Calu3 (cell line): ENCODE measurements around the gene TGFBR3. TPM values are rescaled to one million over a fixed set of nuclear protein-coding genes. Genes with fewer than 3 reads are reported as not detected.

Experiments
- BruUV-seq: library from RNA; stranded (reverse); fragments of 400-500 nt; replicated peaks from 2 replicates; lab custom pipeline; 2021; lab: Mats Ljungman, UMichigan
- CTCF ChIA-PET: fragments of 300-600 bp; sonication (Branson Sonifier 250); formaldehyde crosslinking; loops from one replicate; lab custom pipeline; 2022; ENCODE audit warnings: antibody characterized with exemption; lab: Charles Lee
- DNase-seq: peaks from one replicate; pipeline ENCODE4 v3.0.0; 2022
- H3K27ac Mint-ChIP-seq: one replicate; pipeline ENCODE4 v1.8.0; 2022; ENCODE audit warnings: mixed read lengths; ENCODE audit not compliant: unreplicated experiment
- H3K27me3 Mint-ChIP-seq: one replicate; pipeline ENCODE4 v1.8.0; 2022; ENCODE audit warnings: mixed read lengths; ENCODE audit not compliant: unreplicated experiment
- H3K36me3 Mint-ChIP-seq: one replicate; pipeline ENCODE4 v1.8.0; 2022; ENCODE audit warnings: mild to moderate bottlenecking, moderate library complexity, mixed read lengths; ENCODE audit not compliant: insufficient read depth, unreplicated experiment
- H3K4me1 Mint-ChIP-seq: one replicate; pipeline ENCODE4 v1.8.0; 2022; ENCODE audit warnings: mild to moderate bottlenecking, low read depth, mixed read lengths; ENCODE audit not compliant: unreplicated experiment
- H3K4me3 Mint-ChIP-seq: one replicate; pipeline ENCODE4 v1.8.0; 2022; ENCODE audit warnings: mild to moderate bottlenecking, low read depth, moderate library complexity, mixed read lengths; ENCODE audit not compliant: unreplicated experiment
- H3K9me3 Mint-ChIP-seq: one replicate; pipeline ENCODE4 v1.8.0; 2022; ENCODE audit warnings: low read depth, mixed read lengths; ENCODE audit not compliant: unreplicated experiment
- CTCF ChIP-seq: fragments of 200-600 bp; IDR thresholded peaks from one replicate; pipeline ENCODE4 v1.8.0; 2022; ENCODE audit warnings: antibody characterized with exemption; ENCODE audit not compliant: unreplicated experiment
- intact Hi-C: fragments of 100-400 bp; cut with micrococcal nuclease; formaldehyde crosslinking; loops from one replicate; pipeline ENCODE4 v1.10.0; 2022; ENCODE audit not compliant: unreplicated experiment
- total RNA-seq: library from RNA; stranded (reverse); gene quantifications from 2 replicates; pipeline ENCODE4 v1.2.3, GENCODE V29; 2022

The TGFBR3 gene
- total RNA-seq, 1 experiment from 2014 or later, result 10.8 TPM

GRCh38 chr1:91774520-91775203, 111.3 kb downstream of the TGFBR3 start:
- H3K4me3 Mint-ChIP-seq, result no peak overlapping the region
- no peaks in the 10 kb centered on the region for H3K27me3 Mint-ChIP-seq
- no peaks in the 10 kb centered on the region for H3K4me1 Mint-ChIP-seq
- CTCF ChIA-PET, result no interaction called here
- H3K36me3 Mint-ChIP-seq, result no peaks in the 10 kb centered on the region
- BruUV-seq, result no TSS peak
- H3K9me3 Mint-ChIP-seq, result no peaks in the 10 kb centered on the region
- intact Hi-C loops, result no loop called here
- DNase-seq, result no peak
- H3K27ac Mint-ChIP-seq, result no peak overlapping the region
- no peak for TF ChIP-seq CTCF

- H3K4me3 Mint-ChIP-seq, result no peak overlapping the region
- no peak for TF ChIP-seq CTCF
- intact Hi-C loops, result no loop called here
- no peak for DNase-seq
- no TSS peak for BruUV-seq
- H3K9me3 Mint-ChIP-seq, result peaks cover 5% of the 10 kb centered on the region
- no peaks in the 10 kb centered on the region for H3K27me3 Mint-ChIP-seq
- CTCF ChIA-PET, result interaction anchor here (0.7 kb wide), 1 partner anchor 24 kb away, joined by 4 read pairs; no protein-coding TSS in a partner anchor
- no peak overlapping the region for H3K27ac Mint-ChIP-seq
- no peaks in the 10 kb centered on the region for H3K36me3 Mint-ChIP-seq
- H3K4me1 Mint-ChIP-seq, result peaks cover 20% of the 10 kb centered on the region
These were observed 114.2 kb downstream of the TGFBR3 start for GRCh38 chr1:91771717-91772116.

- peaks cover 30% of the 10 kb centered on the region for H3K4me1 Mint-ChIP-seq
- no peaks in the 10 kb centered on the region for H3K27me3 Mint-ChIP-seq
- H3K4me3 Mint-ChIP-seq, result no peak overlapping the region
- BruUV-seq, result no TSS peak
- peaks cover 5% of the 10 kb centered on the region for H3K9me3 Mint-ChIP-seq
- TF ChIP-seq CTCF, result no peak
- CTCF ChIA-PET, result interaction anchor here (0.7 kb wide), 1 partner anchor 25 kb away, joined by 4 read pairs; no protein-coding TSS in a partner anchor
- DNase-seq, result no peak
- intact Hi-C loops, result no loop called here
- no peak overlapping the region for H3K27ac Mint-ChIP-seq
- H3K36me3 Mint-ChIP-seq, result no peaks in the 10 kb centered on the region
These were observed 115.2 kb downstream of the TGFBR3 start for GRCh38 chr1:91770667-91771268.

- intact Hi-C loops, result no loop called here
- Mint-ChIP-seq H3K4me3 (no peak overlapping the region), H3K36me3 (no peaks in the 10 kb centered on the region), H3K27me3 (no peaks in the 10 kb centered on the region), H3K4me1 (peaks cover 40% of the 10 kb centered on the region), H3K9me3 (peaks cover 5% of the 10 kb centered on the region), H3K27ac (no peak overlapping the region)
- TF ChIP-seq CTCF, result no peak
- no peak for DNase-seq
- no TSS peak for BruUV-seq
- CTCF ChIA-PET, result no interaction called here
These were observed 116.2 kb downstream of the TGFBR3 start for GRCh38 chr1:91769742-91770141.
